RWPE2 (cell line): ENCODE measurements around the gene ALS2CL.

ENCODE experiments used
- ATAC-seq: fragments of 200-7000 bp; cut with Tn5 transposase; 3 replicates; pipeline ENCODE4 v1.9.1; 2021; ENCODE audit warnings: low read depth
- DNase-seq: peaks from one replicate; pipeline ENCODE4 v3.0.0-alpha.2; 2020; ENCODE audit warnings: low spot score
- H3K27ac ChIP-seq: fragments of 450-650 bp; 2 replicates; pipeline ENCODE4 v1.5.1; 2017; ENCODE audit warnings: mild to moderate bottlenecking; ENCODE audit not compliant: poor library complexity, severe bottlenecking
- H3K27me3 ChIP-seq: fragments of 250-450 bp; sonication (Bioruptor Pico); 2 replicates; pipeline ENCODE4 v1.5.1; 2021; ENCODE audit warnings: mild to moderate bottlenecking, moderate library complexity; ENCODE audit not compliant: insufficient read depth, poor library complexity, severe bottlenecking
- H3K36me3 ChIP-seq: fragments of 250-450 bp; sonication (Bioruptor Pico); 2 replicates; pipeline ENCODE4 v1.5.1; 2020; ENCODE audit warnings: low read depth, mild to moderate bottlenecking, moderate library complexity
- H3K4me1 ChIP-seq: fragments of 250-450 bp; sonication (Bioruptor Pico); 2 replicates; pipeline ENCODE4 v1.5.1; 2021; ENCODE audit warnings: mild to moderate bottlenecking, moderate library complexity; ENCODE audit not compliant: insufficient read depth, poor library complexity, severe bottlenecking
- H3K4me3 ChIP-seq: fragments of 250-450 bp; sonication (Bioruptor Pico); 2 replicates; pipeline ENCODE4 v1.5.1; 2021; ENCODE audit warnings: mild to moderate bottlenecking, moderate library complexity; ENCODE audit not compliant: severe bottlenecking
- H3K9me3 ChIP-seq: fragments of 250-450 bp; sonication (Bioruptor Pico); 2 replicates; pipeline ENCODE4 v1.5.1; 2021; ENCODE audit warnings: mild to moderate bottlenecking, moderate library complexity; ENCODE audit not compliant: severe bottlenecking
- CTCF ChIP-seq: fragments of 450-650 bp; IDR thresholded peaks from one replicate; pipeline ENCODE4 v1.5.1; 2017; ENCODE audit warnings: mild to moderate bottlenecking, moderate library complexity; ENCODE audit not compliant: poor library complexity, severe bottlenecking

The ALS2CL gene

GRCh38 chr3:46734773-46735172 is 41.3 kb upstream of the ALS2CL start:
- Histone ChIP-seq H3K27ac (no peak overlapping the region), H3K36me3 (no peaks in the 10 kb centered on the region), H3K9me3 (no peaks in the 10 kb centered on the region), H3K4me1 (no peaks in the 10 kb centered on the region), H3K27me3 (no peaks in the 10 kb centered on the region), H3K4me3 (no peak overlapping the region)
- no peak for DNase-seq
- ATAC-seq: no peak
- TF ChIP-seq CTCF: no peak

DNA sequence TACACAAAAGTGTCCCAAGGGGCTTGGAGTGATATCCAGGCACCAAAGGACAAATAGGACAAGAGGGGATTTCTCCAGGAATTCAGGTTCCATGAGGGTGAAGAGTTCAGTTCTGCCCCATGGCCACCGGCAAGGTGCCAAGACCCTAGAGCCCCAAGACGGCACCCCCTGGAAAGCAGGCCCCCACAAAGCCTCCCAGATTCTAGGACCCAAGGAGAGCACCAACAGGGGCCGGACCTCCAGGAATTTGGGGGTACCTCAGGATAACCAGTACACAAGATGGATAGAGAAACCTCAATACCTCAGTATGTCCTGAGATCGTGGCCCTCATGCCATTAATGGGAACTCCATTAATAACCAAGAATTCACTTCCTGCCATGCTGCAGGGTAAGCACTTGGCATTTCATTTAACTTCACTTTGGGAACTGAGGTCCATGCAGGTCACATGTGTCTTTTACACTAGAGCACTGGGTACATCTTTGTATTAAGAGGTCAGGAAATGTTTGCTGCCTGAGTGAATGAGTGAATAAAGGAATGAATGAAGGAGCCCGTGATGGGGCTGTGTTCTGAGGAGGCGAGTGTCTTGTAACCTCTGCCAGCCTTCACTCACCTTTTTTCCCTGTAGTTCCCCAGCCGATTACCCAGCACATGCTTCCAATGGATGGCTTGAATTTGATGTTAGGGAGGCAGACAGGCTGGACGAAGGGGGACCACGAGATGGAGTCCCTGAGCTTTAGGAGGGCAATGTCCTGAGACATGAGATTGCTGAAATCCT is 39.7 kb upstream of the ALS2CL start:
- Histone ChIP-seq H3K4me3 (no peak overlapping the region), H3K36me3 (no peaks in the 10 kb centered on the region), H3K9me3 (no peaks in the 10 kb centered on the region), H3K27me3 (no peaks in the 10 kb centered on the region), H3K27ac (no peak overlapping the region), H3K4me1 (no peaks in the 10 kb centered on the region)
- DNase-seq: no peak
- no peak; the same call in 2 of the 3 replicates for ATAC-seq
- no peak for TF ChIP-seq CTCF

GRCh38 chr3:46731795-46732194 is 38.3 kb upstream of the ALS2CL start:
- ATAC-seq (no peak), DNase-seq (no peak)
- H3K4me1 ChIP-seq: no peaks in the 10 kb centered on the region
- TF ChIP-seq CTCF: no peak
- no peaks in the 10 kb centered on the region for H3K27me3 ChIP-seq
- no peak overlapping the region for H3K4me3 ChIP-seq
- no peaks in the 10 kb centered on the region for H3K9me3 ChIP-seq
- H3K27ac ChIP-seq: no peak overlapping the region
- no peaks in the 10 kb centered on the region for H3K36me3 ChIP-seq

GRCh38 chr3:46730819-46731218 is 37.3 kb upstream of the ALS2CL start:
- DNase-seq (no peak), ATAC-seq (no peak)
- TF ChIP-seq CTCF: no peak

GRCh38 chr3:46729038-46729437 is 35.6 kb upstream of the ALS2CL start:
- H3K36me3 ChIP-seq: no peaks in the 10 kb centered on the region
- no peak overlapping the region for H3K27ac ChIP-seq
- no peak overlapping the region for H3K4me3 ChIP-seq
- DNase-seq (no peak), ATAC-seq (no peak)
- H3K9me3 ChIP-seq: no peaks in the 10 kb centered on the region
- no peak for TF ChIP-seq CTCF
- H3K27me3 ChIP-seq: no peaks in the 10 kb centered on the region
- no peaks in the 10 kb centered on the region for H3K4me1 ChIP-seq

More at GRCh38 chr3:46730819-46731218, 37.3 kb upstream of the ALS2CL start:
- no peaks in the 10 kb centered on the region for H3K4me1 ChIP-seq
- H3K36me3 ChIP-seq: no peaks in the 10 kb centered on the region
- no peaks in the 10 kb centered on the region for H3K9me3 ChIP-seq
- no peak overlapping the region for H3K4me3 ChIP-seq
- H3K27ac ChIP-seq: no peak overlapping the region
- H3K27me3 ChIP-seq: no peaks in the 10 kb centered on the region
